Measurements from ENCODE around the gene SYT9.
A peak's percentile ranks its signal among the peaks of the same experiment; 100 is the strongest.
"Not testable (repeated sequence)": the region's sequence is repeated elsewhere in the genome, so short reads cannot be mapped to it uniquely, and the experiment has no call there.

SYT9 gene

GRCh38 chr11:7506243-7506642 lies 254.5 kb downstream of the SYT9 start:
- DNase-seq (ENCODE audit: low read depth in 2 of 2): no peak

- no peak for DNase-seq (ENCODE audit: low read depth in 2 of 2)
Observed at GRCh38 chr11:7508087-7508486, 256.4 kb downstream of the SYT9 start.

GRCh38 chr11:7509966-7510365 lies 258.3 kb downstream of the SYT9 start:
- no peak for DNase-seq (ENCODE audit: low read depth in 2 of 2)

- no peak for DNase-seq (ENCODE audit: low read depth in 2 of 2)
Observed at GRCh38 chr11:7511401-7511800, 259.7 kb downstream of the SYT9 start.

- peak in 1 of 2 donors; percentile 15 for DNase-seq (ENCODE audit: low read depth in 2 of 2)
Observed at GRCh38 chr11:7512525-7513233, 261.0 kb downstream of the SYT9 start.

- peak; percentile 74 for DNase-seq (ENCODE audit: low read depth in 2 of 2)
Observed at GRCh38 chr11:7513234-7514098, 261.8 kb downstream of the SYT9 start, which contains the start of gene PPFIBP2. Gene PPFIBP2 (plus strand): TSS chr11:7513999. CDS start chr11:7549476, 35,477 bp downstream.

GRCh38 chr11:7514099-7514591 lies 262.4 kb downstream of the SYT9 start:
- no peak for DNase-seq (ENCODE audit: low read depth in 2 of 2)

GRCh38 chr11:7515447-7515886 lies 263.8 kb downstream of the SYT9 start:
- no peak for DNase-seq (ENCODE audit: low read depth in 2 of 2)

- DNase-seq (ENCODE audit: low read depth in 2 of 2): no peak
Observed at GRCh38 chr11:7516475-7516874, 264.8 kb downstream of the SYT9 start.

GRCh38 chr11:7517743-7518142 lies 266.0 kb downstream of the SYT9 start:
- DNase-seq (ENCODE audit: low read depth in 2 of 2): not testable (repeated sequence)
